Calu3 (cell line): ENCODE results near the gene GINS1. TPM values are rescaled to one million over a fixed set of nuclear protein-coding genes. Genes with fewer than 3 reads are reported as not detected.

ENCODE experiments used
- BruUV-seq: library from RNA; stranded (reverse); fragments of 400-500 nt; replicated peaks from 2 replicates; lab custom pipeline; 2021; lab: Mats Ljungman, UMichigan
- CTCF ChIA-PET: fragments of 300-600 bp; sonication (Branson Sonifier 250); formaldehyde crosslinking; loops from one replicate; lab custom pipeline; 2022; ENCODE audit warnings: antibody characterized with exemption; lab: Charles Lee
- DNase-seq: peaks from one replicate; pipeline ENCODE4 v3.0.0; 2022
- H3K27ac Mint-ChIP-seq: one replicate; pipeline ENCODE4 v1.8.0; 2022; ENCODE audit warnings: mixed read lengths; ENCODE audit not compliant: unreplicated experiment
- H3K27me3 Mint-ChIP-seq: one replicate; pipeline ENCODE4 v1.8.0; 2022; ENCODE audit warnings: mixed read lengths; ENCODE audit not compliant: unreplicated experiment
- H3K36me3 Mint-ChIP-seq: one replicate; pipeline ENCODE4 v1.8.0; 2022; ENCODE audit warnings: mild to moderate bottlenecking, moderate library complexity, mixed read lengths; ENCODE audit not compliant: insufficient read depth, unreplicated experiment
- H3K4me1 Mint-ChIP-seq: one replicate; pipeline ENCODE4 v1.8.0; 2022; ENCODE audit warnings: mild to moderate bottlenecking, low read depth, mixed read lengths; ENCODE audit not compliant: unreplicated experiment
- H3K4me3 Mint-ChIP-seq: one replicate; pipeline ENCODE4 v1.8.0; 2022; ENCODE audit warnings: mild to moderate bottlenecking, low read depth, moderate library complexity, mixed read lengths; ENCODE audit not compliant: unreplicated experiment
- H3K9me3 Mint-ChIP-seq: one replicate; pipeline ENCODE4 v1.8.0; 2022; ENCODE audit warnings: low read depth, mixed read lengths; ENCODE audit not compliant: unreplicated experiment
- CTCF ChIP-seq: fragments of 200-600 bp; IDR thresholded peaks from one replicate; pipeline ENCODE4 v1.8.0; 2022; ENCODE audit warnings: antibody characterized with exemption; ENCODE audit not compliant: unreplicated experiment
- intact Hi-C: fragments of 100-400 bp; cut with micrococcal nuclease; formaldehyde crosslinking; loops from one replicate; pipeline ENCODE4 v1.10.0; 2022; ENCODE audit not compliant: unreplicated experiment
- total RNA-seq: library from RNA; stranded (reverse); gene quantifications from 2 replicates; pipeline ENCODE4 v1.2.3, GENCODE V29; 2022

GINS1 gene
- total RNA-seq, 1 experiment from 2014 or later, result 10.3 TPM

DNA sequence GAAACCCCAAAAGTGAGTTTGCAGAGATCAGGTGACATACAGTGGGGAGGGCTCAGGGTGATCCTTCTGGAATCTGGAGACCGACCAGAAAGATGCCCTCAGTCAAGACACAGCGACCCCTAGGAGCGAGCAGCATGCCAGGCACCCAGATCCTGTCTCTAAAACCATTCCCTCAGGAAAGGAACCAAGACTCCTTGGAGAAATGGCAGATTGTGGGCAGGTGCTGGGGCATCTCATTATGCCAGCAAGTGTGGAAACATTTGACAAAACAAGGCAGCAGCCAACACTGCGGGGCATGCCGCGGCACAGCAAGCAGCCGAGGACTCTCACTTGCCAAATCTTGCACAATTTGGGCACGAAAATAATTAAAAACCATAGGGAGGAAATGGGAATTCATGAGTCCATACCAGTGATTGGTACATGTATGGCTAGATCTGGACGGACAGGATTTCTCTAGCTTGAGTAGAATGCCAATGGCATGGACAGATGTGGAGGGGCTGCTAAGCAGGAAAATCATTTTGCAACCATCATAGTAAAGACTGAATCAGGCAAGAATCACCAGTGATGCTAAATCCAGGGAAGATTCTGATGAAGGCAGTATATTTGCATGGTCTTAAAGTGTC lies 76.9 kb downstream of the GINS1 start:
- intact Hi-C loops, result no loop called here
- TF ChIP-seq CTCF, result no peak
- BruUV-seq, result no TSS peak
- Mint-ChIP-seq H3K4me1 (no peaks in the 10 kb centered on the region), H3K27me3 (no peaks in the 10 kb centered on the region), H3K36me3 (peaks cover 12% of the 10 kb centered on the region), H3K27ac (no peak overlapping the region), H3K4me3 (no peak overlapping the region), H3K9me3 (no peaks in the 10 kb centered on the region)
- CTCF ChIA-PET, result no interaction called here
- no peak for DNase-seq

GRCh38 chr20:25484911-25485511 lies 77.5 kb downstream of the GINS1 start:
- no peaks in the 10 kb centered on the region for H3K4me1 Mint-ChIP-seq
- peaks cover 10% of the 10 kb centered on the region for H3K36me3 Mint-ChIP-seq
- CTCF ChIA-PET, result no interaction called here
- H3K27me3 Mint-ChIP-seq, result no peaks in the 10 kb centered on the region
- no peaks in the 10 kb centered on the region for H3K9me3 Mint-ChIP-seq
- no peak overlapping the region for H3K27ac Mint-ChIP-seq
- H3K4me3 Mint-ChIP-seq, result no peak overlapping the region
- BruUV-seq, result no TSS peak
- no peak for TF ChIP-seq CTCF
- no peak for DNase-seq
- intact Hi-C loops, result no loop called here

DNA sequence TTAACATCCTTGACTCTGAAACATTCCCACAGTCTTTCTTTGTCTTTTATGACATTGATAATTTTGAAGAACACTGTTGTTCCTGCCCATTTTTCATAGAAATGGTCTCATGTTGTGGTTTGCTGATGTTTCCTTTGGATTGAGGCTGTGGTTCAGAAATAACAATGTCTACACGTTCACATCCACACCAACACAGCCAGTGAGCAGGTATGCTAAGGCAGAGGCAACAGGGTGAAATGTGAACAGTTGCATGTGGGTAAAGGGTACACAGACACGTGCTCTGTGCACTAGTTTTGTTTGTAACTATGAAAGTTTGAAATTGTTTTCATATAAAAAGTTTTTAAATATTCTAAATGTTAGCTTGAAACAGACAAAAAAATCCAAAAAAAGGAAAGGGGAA lies 78.4 kb downstream of the GINS1 start:
- no TSS peak for BruUV-seq

DNA sequence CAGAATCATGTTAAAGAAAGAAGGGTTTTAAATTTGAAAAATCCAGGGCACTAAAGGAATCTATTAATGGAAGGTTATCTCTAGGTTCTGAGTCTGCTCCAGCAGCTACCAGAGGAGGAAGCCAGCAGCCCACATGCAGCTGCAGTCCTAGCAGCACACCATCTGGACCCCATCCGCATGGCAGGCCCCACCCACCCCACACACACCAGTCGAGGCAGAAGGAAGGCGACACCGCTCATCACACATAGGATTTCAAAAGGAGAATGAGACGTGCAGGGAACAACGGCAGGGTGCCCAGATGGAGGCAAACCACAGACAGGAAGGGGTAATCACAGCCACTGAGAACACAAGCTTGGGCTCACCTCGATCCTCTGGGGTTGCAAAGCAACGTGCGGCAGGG lies 78.9 kb downstream of the GINS1 start:
- H3K9me3 Mint-ChIP-seq, result no peaks in the 10 kb centered on the region
- no peaks in the 10 kb centered on the region for H3K27me3 Mint-ChIP-seq
- intact Hi-C loops, result no loop called here
- no peak overlapping the region for H3K4me3 Mint-ChIP-seq
- peaks cover 7% of the 10 kb centered on the region for H3K36me3 Mint-ChIP-seq
- CTCF ChIA-PET, result no interaction called here
- H3K4me1 Mint-ChIP-seq, result no peaks in the 10 kb centered on the region
- H3K27ac Mint-ChIP-seq, result no peak overlapping the region
- no peak for DNase-seq
- no TSS peak for BruUV-seq
- TF ChIP-seq CTCF, result no peak

More for the DNA sequence above, 78.4 kb downstream of the GINS1 start:
- Mint-ChIP-seq H3K4me1 (no peaks in the 10 kb centered on the region), H3K9me3 (no peaks in the 10 kb centered on the region), H3K27ac (no peak overlapping the region), H3K4me3 (no peak overlapping the region), H3K36me3 (peaks cover 7% of the 10 kb centered on the region), H3K27me3 (no peaks in the 10 kb centered on the region)
- TF ChIP-seq CTCF, result no peak
- intact Hi-C loops, result no loop called here
- CTCF ChIA-PET, result no interaction called here
- no peak for DNase-seq
